Fibroblast of pulmonary artery (primary cell): ENCODE results near the gene PRAMEF12.
A peak's percentile ranks its signal among the peaks of the same experiment; 100 is the strongest.
"Not testable (repeated sequence)": the region's sequence is repeated elsewhere in the genome, so short reads cannot be mapped to it uniquely, and the experiment has no call there.

Source experiments
- DNase-seq: peaks from one replicate; pipeline ENCODE4 v3.0.0-alpha.2; 2010; ENCODE audit warnings: low read depth
- H3K4me3 ChIP-seq: replicated peaks from 2 replicates; pipeline ENCODE4 v1.5.1; 2011; ENCODE audit warnings: low read depth, mild to moderate bottlenecking, control low read depth, low read length, moderate library complexity
- TF ChIP-seq, protein P1 (sequence below): IDR thresholded peaks from 2 replicates; pipeline ENCODE4 v1.5.1; 2011; ENCODE audit warnings: mild to moderate bottlenecking, control low read depth, low read length, inconsistent platforms; ENCODE audit errors: missing control alignments

The PRAMEF12 gene

GRCh38 chr1:12809933-12810332 lies 36.4 kb downstream of the PRAMEF12 start:
- no peak for DNase-seq
- no peak overlapping the region for H3K4me3 ChIP-seq
- TF ChIP-seq, protein P1, sequence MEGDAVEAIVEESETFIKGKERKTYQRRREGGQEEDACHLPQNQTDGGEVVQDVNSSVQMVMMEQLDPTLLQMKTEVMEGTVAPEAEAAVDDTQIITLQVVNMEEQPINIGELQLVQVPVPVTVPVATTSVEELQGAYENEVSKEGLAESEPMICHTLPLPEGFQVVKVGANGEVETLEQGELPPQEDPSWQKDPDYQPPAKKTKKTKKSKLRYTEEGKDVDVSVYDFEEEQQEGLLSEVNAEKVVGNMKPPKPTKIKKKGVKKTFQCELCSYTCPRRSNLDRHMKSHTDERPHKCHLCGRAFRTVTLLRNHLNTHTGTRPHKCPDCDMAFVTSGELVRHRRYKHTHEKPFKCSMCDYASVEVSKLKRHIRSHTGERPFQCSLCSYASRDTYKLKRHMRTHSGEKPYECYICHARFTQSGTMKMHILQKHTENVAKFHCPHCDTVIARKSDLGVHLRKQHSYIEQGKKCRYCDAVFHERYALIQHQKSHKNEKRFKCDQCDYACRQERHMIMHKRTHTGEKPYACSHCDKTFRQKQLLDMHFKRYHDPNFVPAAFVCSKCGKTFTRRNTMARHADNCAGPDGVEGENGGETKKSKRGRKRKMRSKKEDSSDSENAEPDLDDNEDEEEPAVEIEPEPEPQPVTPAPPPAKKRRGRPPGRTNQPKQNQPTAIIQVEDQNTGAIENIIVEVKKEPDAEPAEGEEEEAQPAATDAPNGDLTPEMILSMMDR = no peak

- no peak overlapping the region for H3K4me3 ChIP-seq
- DNase-seq = peak; percentile 54
- TF ChIP-seq, protein P1 = no peak
These were observed 37.3 kb downstream of the PRAMEF12 start for GRCh38 chr1:12810691-12811408.

GRCh38 chr1:12811409-12811784 lies 37.9 kb downstream of the PRAMEF12 start:
- no peak overlapping the region for H3K4me3 ChIP-seq
- TF ChIP-seq, protein P1 = no peak

GRCh38 chr1:12819061-12819460 lies 45.5 kb downstream of the PRAMEF12 start:
- not testable (repeated sequence) for DNase-seq, H3K4me3 ChIP-seq

More at GRCh38 chr1:12811409-12811784, 37.9 kb downstream of the PRAMEF12 start:
- DNase-seq = no peak
